ENCODE measurements around the gene TKTL1.

The TKTL1 gene

DNA sequence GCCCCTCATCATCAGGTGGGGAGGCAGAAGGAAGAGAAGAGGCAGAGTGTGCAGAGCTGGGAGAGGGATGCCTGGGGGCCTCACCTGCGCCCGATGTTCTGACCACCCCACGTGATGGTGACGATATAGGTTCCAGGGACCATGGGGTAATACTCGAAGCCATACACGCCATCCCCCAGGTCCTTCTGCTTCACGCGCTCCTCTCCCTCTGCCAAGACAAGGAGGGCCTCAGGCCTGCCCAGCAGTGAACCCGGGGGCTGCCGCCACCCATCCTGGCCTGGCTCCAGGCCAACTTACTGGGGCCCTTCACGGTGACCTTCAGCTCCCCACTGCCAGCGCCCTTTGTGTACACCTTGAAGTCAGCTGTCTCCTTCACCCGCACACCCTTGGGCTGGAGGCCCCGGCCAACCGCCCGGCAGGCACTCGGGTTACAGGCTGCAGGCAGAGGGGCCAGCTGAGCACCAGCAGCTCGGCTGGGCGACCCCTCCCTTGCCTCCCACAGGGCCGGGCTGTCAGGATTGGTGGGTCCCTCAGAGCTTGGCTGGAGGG lies 69.5 kb downstream of the TKTL1 start:
- DNase-seq = no peak

DNA sequence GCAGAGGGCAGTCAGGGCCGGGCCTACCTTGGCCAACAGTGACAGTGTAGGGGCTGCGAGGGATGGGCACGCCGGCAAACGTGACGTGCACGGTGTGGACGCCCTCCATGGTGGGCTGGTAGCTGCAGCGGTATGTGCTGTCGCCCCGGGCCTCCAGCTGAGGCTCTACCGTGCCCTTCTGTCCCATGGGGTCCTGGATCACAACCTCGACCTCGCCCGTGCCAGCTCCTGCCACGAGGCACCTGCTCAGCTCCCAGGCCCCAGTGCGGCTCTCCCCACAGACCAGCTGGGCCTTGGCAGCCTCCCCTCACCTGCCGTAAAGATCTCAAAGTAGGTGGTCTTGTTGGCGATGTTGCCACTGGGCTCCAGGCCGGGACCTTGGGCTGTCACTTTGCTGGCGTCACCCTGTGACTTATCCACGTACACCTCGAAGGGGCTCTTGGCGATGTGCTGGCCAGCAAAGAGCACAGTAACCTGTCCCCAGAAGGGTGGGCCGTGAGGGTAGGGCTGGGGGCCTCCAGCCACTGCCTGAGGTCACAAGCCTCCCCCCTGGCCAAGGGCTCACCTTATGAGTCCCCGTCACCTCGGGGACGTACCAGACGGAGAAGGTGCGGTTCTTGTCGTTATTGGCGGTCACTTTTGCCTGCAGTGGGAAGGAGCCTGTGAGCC lies 70.5 kb downstream of the TKTL1 start:
- no peak for DNase-seq

DNA sequence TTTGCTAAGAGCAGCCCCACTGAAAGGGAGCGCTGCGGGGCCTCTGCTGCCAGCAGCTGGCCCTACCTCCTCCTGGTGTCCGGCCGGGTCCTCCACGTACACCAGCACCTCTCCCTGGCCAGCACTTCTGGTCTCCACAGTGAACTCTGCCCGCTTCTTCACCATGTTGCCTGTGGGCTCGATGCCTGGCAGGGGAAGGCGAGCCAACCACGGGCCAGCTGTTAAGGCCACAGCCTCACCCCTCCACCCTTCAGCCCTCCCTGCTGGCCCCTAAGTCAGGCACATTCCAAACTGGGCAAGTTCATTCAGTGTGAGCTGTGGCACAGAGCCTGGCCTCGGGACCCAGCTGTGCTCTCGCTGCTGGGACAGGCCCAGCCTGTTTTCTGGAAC lies 71.1 kb downstream of the TKTL1 start:
- DNase-seq = no peak

DNA sequence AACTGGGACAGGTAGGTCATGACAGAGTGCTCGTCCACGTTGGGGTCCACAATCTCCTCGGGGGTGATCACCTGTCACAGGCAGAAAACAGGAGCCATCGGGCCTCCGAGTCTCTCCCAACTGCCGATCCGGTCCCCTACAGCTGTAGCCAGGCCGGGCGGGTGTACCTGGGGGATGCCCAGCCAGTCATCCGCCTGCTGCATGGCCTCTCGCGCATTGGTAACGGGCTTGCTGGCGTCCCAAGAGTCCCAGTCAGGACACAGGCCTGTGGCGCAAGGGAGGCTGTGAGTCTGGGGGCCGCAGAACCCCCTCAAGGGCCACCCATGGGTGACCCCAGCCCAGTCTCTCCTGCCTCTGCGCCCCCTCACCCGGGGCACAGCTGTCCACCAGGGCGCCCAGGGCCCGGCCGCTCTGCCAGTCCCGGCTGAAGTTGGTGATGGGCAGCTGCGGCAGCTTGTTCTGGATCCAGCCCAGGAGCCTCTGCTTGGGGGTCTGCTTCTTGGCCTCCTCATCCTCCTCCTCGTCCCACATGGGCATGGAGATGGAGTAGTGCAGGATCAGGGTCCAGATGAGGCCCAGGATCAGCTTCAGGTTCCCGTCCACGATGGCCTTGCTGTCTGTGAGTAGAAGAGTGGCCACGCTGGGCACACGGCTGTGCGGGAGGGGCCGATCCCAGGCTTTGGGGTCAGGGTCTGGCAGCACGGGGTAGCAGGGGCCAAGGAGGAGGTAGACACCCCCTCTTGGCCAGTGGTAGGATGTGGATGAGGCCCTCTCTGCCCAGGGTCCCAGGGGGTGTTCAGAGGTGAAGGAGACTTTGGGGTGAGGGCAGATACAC lies 72.1 kb downstream of the TKTL1 start:
- DNase-seq = no peak

DNA sequence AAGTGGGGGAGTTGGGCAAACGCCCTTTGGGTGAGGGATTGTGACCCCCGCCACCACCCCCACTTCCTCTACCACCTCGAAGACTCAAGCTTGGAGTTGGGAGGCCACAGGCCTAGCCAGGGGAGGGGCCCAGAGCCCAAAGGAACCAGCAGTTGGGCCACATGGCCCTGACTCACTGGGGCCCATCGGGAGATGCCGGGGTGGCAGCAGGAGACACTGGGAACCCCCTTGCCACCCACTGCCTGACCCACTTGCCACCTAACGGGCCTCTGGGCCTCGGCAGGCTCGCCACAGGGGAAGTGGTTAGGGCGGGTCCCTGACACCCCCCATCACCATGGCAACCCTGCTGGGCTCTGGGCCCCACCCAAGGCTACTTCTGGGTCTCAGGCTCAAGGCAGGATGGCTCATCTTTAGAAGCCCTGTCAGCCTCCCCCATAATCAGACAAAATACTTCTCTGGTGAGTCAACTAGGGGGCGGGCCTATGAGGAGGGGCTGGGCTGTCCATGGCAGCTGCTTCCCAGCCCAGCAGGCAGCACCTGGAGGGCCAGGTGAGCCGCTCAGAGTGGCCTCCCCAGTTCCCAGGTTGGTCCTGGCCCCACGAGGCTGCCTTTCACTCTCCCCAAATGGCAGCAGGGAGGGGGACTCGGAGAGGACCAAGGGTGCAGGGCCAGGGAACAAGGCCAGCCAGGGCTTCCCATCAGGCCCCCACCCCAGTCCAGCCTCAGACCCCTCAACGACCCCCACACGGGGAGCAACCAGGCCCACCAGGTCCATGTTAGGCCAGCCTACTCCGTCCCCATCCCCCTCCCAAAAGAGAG lies 73.2 kb downstream of the TKTL1 start:
- DNase-seq = peak; percentile 36

DNA sequence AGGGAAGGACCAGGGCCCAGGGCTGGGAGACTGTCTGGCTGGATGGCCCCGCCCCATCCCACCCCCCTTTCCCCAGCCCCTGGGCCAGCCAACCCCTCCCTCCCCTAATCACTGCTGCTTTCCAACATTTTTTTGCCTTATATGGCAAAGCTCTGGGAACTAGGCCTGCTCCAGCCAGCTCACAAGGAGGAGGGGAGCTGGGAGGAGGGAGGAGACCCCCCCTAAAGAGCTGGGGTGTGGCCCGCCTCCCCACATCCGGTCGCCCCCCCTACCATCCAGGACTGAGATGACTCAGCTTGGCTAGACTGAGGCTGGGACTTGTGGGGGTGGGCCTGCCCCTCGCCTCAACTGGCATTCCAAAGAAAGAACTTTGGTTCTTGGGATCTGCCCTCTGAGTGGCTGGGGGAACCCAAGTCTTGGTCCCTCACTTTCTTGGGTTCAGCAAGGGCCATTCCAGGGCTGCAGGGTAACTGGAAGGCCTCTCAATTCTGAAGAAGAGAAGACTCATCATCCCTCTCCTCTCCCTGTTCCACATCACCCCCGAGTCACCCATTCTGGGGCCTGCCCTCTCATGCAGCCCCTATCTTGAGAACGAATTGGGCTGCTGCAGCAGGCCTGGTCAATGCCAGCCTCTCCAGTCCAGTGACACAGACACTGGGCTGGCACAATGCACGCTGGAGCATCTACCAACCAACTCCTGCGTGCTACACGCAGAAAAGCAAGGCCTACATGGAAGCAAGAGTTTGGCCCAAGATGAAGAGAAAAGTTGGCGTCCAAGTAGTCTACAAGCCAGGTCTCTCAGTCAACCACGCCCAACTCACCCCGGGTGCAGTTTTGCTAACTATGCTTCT lies 74.1 kb downstream of the TKTL1 start:
- no peak for DNase-seq

DNA sequence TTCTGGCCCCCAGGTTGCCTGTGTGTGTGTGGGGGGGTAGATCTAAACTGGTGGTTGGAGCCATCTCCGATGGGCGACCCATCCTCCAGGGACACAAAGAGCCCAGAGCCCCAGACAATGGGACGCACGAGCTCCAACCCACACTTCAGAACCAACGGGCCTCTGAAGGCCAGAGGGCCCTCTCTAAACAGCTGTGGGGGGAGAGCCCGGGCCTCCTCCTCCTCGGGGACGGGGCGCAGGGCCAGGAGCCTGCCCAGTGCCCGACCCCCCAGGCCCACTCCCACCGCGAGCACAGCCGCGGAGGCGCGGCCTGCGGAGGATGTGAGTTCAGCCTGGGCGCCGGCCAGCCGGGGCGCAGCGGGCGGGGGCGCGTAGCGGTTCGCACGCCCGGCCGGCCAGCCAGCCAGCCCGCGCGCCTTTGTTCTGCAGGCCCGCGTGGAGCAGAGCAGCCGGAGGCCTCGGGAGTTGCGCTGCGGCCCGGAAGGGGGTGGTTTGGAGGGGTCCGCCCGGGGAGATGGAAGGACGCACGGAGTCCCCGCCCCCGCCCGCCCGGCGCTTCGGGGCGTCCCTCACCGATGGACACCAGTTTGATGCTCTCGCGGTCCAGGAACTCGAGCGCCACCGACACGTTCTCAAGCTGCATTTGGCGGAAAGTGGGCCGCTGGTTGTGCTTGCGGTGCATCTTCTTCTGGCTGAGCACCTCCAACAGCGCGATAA lies 74.9 kb downstream of the TKTL1 start:
- DNase-seq = no peak

DNA sequence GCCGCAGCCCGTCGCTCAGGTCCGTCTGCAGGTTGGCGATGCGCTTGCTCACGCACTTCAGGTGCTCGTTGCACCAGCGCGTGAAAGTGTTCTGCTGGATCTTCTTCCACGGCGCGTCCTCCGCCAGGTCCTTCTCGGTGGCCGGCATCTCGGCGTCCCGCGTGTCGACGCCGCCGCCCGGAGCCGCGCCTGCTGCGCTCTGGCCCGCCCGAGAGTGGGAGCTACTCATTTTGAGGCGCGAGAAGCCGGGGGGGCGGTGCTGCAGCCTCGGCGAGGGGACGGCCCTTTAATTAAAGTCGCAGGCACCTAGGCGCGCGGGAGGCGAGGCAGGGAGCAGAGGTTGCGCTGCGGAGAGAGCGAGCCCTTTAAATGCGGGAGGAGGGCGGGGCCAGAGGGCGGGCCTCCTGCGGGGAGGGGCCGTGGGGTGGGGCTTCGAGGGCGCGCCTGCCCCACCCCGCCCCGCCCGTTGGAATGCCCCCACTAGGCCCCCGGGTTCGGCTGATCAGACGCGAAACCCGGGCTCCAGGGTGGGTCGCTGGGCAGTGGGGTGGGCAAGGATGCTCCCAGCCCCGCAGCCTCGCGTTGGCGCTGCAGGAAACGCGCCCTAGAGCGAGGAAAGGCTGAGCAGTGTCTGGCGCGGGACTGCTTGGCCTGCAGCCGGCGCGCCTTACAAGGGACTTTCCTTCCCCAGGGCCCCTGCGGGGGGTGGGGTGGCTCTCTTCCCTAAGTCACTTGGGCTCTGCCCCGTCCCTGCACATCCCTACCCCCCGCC lies 75.6 kb downstream of the TKTL1 start:
- DNase-seq = peak; percentile 62

DNA sequence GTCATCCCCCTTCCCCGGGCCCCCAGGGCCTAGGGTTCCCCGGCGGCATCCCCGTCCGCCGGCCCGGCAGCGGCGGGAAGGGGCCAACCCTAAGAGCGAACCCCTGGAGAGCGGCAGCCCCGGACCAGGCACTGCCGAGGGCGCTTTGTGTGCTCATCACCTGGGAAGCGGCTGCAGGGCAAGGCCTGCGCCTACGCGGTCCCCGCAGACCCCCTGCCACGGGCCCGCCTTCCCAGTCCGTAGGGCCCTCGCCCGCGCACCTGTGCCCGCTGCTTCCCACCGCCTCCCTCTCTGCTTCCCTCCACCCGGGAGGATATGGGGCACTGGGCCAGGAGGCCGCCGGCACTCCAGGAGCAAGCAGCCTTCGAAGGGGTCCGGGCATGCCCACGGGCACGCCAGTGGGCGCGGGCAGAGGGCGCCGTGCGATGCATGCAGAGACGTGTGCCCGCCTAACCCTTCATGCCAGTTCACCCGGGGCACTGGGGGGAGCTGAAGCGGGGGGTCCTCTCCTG lies 76.2 kb downstream of the TKTL1 start:
- DNase-seq = no peak

DNA sequence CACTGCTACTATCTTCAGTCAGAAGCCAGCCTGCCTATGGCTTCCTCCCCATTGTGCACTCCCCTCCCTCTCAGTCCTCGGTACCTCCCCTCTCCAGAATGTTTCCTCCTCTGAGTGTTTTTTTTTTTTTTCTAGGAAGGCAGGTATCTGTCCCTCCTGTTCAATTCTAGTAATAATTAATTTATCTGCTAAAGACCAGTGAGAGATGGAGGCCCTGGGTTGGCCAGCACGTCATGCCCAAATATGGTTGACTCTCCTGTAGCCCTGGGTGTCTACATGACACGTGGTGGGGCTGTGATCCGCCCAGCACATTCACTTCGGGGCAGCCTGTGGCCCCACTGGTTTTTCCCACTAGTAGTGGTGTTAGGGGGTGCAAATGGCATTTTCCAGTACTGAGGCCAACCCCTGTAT lies 77.0 kb downstream of the TKTL1 start:
- no peak for DNase-seq

DNA sequence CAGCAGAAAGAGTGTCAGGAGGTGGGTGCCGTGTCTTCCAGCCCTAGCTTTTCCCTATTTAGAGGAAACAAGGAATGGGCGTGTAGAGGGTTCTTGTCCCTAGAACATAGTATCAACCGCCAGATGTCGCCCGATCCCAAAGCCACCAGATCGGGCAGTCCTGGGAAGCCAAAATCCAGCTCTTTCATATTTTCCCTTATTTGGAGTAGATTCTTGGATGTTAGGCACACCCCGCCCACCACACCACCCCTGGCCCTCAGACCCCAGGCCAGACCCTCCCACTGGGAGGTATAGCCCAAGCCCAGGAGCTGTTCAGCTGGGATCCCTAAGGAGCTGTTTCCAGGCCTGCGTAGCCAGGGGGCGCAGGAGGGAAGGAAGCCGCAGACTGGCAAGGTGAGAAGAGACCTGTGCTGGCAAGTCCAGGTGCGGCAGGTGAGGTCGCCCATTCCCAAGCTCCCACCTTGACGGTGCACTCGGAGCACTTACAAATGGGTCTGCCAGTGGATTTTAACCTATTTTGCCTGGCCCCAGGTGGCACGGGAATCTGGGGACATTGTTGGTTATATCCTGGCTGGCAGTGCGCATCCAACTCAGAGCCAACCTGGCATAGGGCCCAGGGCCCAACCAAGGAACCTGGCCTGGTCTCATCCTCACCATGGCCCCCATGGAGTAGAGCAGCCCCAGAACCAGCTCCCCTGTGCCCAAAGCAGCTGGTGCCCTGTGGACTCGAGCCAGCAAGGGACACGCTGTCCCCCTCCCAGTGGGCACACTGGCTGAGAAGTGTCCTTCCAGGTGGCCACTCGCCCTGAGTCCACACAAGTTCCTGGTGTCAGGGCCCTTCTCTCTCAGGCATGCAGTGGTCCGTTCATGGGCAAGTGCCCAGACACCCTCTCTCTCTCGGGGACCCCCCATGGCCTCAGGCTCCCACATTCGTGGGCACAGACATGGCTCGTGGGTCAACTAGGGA lies 78.0 kb downstream of the TKTL1 start:
- no peak for DNase-seq

DNA sequence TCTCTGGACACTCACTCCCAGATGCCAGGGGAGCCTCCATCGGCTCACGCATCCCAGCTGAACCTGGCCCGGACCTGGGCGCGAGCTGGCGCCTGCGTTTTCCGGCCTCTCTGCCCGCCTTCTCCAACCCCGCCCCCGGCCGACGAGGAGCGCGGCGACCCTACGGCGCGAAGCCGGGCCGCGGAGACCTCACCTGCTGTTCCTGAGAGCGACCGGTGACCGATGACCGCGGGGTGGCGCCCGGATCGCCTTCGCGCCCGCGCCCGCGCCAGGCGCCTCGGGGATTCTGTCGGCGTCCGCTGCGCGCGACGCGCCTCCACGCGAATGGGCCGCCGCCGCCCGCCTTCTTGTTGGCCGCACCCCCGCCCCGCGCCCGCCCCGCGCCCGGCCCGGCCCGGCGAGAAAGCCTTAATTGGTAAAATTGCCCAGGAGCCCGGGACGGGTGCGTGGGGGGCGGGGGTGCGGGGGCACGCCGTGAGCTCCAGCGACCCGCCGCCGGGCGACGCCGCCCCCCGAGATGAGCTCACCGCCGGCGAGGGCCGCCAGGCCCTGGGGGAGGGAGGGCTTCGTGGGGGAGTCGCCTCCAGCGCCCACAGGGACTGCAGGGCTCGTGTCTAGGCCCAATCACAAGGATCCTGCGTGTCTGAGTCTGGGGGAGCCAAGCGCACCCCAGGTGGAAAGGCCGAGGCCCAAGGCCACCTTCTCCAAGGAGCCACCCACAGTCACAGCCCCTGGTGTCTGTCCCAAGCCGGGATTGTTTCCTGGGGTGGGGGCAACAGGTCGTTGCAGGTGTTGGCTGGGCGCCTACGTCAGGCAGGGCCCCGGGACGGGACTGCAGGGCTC lies 78.9 kb downstream of the TKTL1 start, which contains the start of gene FLNA:
TSS of gene FLNA (minus strand) at position 322 of the 843 bp plus-strand sequence. CDS start 3,389 bp downstream, outside the sequence.
- no peak for DNase-seq

DNA sequence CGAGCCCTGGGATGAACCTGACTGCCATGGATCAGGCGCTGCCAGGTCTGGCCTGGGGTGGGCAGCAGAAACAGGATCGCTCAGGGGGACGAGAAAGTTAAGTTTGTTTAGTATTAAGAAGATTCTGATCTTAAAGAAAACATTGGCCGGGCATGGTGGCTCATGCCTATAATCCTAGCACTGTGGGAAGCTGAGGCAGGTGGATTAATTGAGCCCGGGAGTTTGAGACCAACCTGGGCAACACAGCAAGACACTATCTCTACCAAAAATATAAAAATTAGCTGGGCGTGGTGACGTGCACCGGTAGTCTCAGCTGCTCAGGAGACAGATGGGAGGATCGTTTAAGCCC lies 79.5 kb downstream of the TKTL1 start:
- no peak for DNase-seq

DNA sequence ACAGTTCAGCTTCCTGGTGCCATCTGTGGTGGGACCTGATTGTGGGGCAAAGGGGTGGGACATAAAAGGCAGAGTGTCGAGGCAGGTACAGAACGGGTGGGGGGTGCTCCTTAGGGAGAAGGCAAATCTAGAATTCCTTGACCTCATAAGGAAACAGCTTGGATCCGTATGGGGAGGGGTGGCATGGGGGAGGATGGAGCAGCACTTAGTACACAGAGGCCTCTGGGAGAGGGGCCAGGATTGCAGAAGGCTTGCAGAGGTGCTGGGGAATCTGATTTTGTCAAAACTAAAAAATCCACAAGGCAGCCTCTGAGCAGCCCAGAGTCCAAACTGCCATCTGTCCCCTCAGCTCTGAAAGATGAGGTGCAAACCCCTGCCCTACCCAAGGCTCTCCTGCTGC lies 81.2 kb downstream of the TKTL1 start:
- DNase-seq = no peak

DNA sequence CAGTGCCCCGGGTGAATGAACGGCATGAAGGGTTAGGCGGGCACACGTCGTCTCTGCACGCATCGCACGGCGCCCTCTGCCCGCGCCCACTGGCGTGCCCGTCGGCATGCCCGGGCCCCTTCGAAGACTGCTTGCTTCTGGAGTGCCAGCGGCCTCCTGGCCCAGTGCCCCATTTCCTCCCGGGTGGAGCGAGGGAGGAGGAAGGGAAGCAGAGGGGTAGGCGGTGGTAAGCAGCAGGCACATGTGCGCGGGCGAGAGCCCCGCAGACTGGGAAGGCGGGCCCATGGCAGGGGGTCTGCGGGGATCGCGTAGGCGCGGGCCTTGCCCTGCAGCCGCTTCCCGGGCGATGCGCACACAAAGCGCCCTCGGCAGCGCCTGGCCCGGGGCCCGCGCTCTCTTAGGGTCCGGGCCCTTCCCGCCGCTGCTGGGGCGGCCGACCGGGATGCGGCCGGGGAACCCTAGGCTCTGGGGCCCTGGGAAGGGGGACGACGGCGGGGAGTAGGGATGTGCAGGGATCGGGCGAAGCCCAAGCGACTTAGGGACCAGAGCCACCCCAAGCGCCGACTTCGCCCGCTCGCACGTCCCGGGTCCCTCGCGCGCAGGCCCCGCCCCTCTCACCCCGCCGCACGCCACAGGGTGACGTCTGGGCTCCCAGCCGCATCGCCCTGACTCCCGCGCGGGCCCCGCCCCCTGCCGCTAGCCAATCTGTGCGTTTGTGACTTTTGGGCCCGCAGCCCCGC lies 82.6 kb downstream of the TKTL1 start:
- DNase-seq = peak; percentile 97

DNA sequence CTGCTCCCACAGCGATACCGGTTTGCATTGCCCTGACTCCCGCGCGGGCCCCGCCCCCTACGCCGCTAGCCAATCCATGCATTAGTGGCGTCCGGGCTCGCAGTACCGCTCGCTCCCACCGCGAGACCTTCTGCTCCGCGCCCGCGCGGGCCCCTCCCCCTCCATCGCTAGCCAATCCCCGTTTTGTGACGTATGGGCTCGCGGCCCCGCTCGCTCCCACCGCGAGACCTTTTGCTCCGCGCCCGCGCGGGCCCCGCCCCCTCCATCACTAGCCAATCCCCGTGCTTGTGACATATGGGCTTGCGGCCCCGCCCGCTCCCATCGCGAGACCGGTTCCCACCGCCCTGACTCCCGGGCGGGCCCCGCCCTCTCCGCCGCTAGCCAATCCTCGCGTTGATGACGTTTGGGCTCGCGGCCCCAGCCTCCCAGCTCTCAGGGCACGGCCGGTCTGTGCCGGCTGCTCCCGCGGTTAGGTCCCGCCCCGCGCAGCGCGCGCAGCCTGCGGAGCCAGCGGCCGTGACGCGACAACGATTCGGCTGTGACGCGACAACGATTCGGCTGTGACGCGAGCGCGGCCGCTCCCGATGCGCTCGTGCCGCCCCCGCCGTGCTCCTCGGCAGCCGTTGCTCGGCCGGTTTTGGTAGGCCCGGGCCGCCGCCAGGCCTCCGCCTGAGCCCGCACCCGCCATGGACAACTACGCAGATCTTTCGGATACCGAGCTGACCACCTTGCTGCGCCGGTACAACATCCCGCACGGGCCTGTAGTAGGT lies 83.4 kb downstream of the TKTL1 start, which contains the start of gene EMD:
TSS of gene EMD (plus strand) at position 497 of the 770 bp plus-strand sequence. CDS start at position 687, 190 bp downstream.
- DNase-seq = peak; percentile 97

DNA sequence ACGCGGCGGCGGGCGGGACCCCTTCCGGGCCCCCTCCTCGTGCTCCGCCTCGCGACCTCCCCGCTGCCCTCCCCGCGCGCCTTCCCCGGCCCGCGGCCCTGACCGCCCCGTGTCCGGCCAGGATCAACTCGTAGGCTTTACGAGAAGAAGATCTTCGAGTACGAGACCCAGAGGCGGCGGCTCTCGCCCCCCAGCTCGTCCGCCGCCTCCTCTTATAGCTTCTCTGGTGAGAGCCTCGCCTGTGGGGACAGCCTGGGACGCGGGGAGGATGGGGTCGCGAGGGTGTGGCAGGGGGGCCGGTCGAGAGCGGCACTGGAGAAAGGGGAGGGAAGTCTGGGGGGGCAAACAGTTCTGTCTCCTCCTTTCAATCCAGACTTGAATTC lies 84.0 kb downstream of the TKTL1 start:
- no peak for DNase-seq
